ENCODE measurements around the gene PARP16.

- TF ChIP-seq PHF8 (IDR thresholded peaks at IDR 0.05; ENCODE audit: borderline replicate concordance, low read depth), result no peak
- TF ChIP-seq NR3C1 (IDR thresholded peaks at IDR 0.05), result no peak
- TF ChIP-seq GATA3 (IDR thresholded peaks at IDR 0.05; ENCODE audit: borderline replicate concordance), result no peak
- TF ChIP-seq MAX (IDR thresholded peaks at IDR 0.05), result no peak
- no peak for TF ChIP-seq CTCF (IDR thresholded peaks at IDR 0.05)
- TF ChIP-seq ZFP36 (IDR thresholded peaks at IDR 0.05; ENCODE audit: borderline replicate concordance, partially characterized antibody), result no peak
- TF ChIP-seq ESRRA (IDR thresholded peaks at IDR 0.05; ENCODE audit: borderline replicate concordance, low read length), result no peak
- TF ChIP-seq EP300 (IDR thresholded peaks at IDR 0.05), result no peak
- TF ChIP-seq POLR2A (IDR thresholded peaks at IDR 0.05; ENCODE audit: low read length), result no peak
- no peak for TF ChIP-seq REST (IDR thresholded peaks at IDR 0.05)
Measured at GRCh38 chr15:65249641-65250040, 37.0 kb downstream of the PARP16 start.
